HG02610 (cell line): ENCODE results near the gene TIMM10.
A peak's percentile ranks its signal among the peaks of the same experiment; 100 is the strongest.

ENCODE experiments used
- ATAC-seq: cut with Tn5 transposase; IDR thresholded peaks from one replicate; pipeline ENCODE4 v1.9.1; 2021; ENCODE audit warnings: mild to moderate bottlenecking, moderate library complexity; ENCODE audit not compliant: unreplicated experiment

The TIMM10 gene

GRCh38 chr11:57485217-57485990 lies 45.1 kb downstream of the TIMM10 start:
- no peak for ATAC-seq

GRCh38 chr11:57484141-57484710 lies 46.3 kb downstream of the TIMM10 start:
- no peak for ATAC-seq

GRCh38 chr11:57483562-57483918 lies 47.0 kb downstream of the TIMM10 start:
- ATAC-seq, result no peak

GRCh38 chr11:57482782-57483561 lies 47.6 kb downstream of the TIMM10 start:
- no peak for ATAC-seq

- ATAC-seq, result no peak
These were observed 48.4 kb downstream of the TIMM10 start for GRCh38 chr11:57481915-57482781.

- ATAC-seq, result no peak
These were observed 49.2 kb downstream of the TIMM10 start for GRCh38 chr11:57481315-57481714.

- ATAC-seq, result peak; percentile 42
These were observed 50.0 kb downstream of the TIMM10 start for GRCh38 chr11:57480409-57481137.

GRCh38 chr11:57479911-57480310 lies 50.6 kb downstream of the TIMM10 start:
- no peak for ATAC-seq

- no peak for ATAC-seq
These were observed 51.4 kb downstream of the TIMM10 start for GRCh38 chr11:57479021-57479663.
